AG09319 (cell line): Measurements from ENCODE around the gene AFM.

Source experiments
- DNase-seq: peaks from one replicate; pipeline ENCODE4 v3.0.0-alpha.2; 2010; ENCODE audit warnings: low read depth; ENCODE audit errors: extremely low read depth
- CTCF ChIP-seq: IDR thresholded peaks from 2 replicates; pipeline ENCODE4 v1.5.1; 2011; ENCODE audit warnings: low read depth, mild to moderate bottlenecking, inconsistent platforms, low read length, moderate library complexity

Gene AFM

DNA sequence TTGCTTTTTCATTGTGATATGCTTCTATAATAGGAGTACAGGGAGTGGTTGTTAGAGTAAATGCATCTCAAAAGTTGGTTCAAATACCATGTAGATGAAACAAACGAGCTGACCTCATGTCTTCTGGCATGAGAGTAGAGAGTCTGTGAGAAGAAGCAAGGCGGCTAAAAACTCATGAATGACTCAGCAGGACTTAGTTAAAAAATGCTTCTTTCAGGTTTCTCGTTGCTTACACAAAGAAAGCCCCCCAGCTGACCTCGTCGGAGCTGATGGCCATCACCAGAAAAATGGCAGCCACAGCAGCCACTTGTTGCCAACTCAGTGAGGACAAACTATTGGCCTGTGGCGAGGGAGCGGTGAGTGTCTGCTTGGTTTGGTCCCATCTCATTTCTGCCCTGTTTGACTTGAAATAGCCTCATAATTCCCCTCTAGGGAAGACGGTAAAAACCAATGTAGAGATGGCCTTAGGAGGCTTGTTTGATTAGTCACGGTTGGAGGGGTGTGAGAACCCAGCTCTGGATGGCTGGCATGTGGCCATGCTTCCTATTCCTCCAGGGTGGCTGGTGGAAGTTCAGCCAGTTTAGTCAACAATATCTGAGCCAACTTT, 31.0 kb upstream of the AFM start:
- no peak for TF ChIP-seq CTCF
- peak; percentile 35 for DNase-seq

- DNase-seq: no peak
- no peak for TF ChIP-seq CTCF
These were observed 30.1 kb upstream of the AFM start for GRCh38 chr4:73451404-73451803.

- no peak for DNase-seq
- no peak for TF ChIP-seq CTCF
These were observed 29.4 kb upstream of the AFM start for GRCh38 chr4:73451981-73452747.

DNA sequence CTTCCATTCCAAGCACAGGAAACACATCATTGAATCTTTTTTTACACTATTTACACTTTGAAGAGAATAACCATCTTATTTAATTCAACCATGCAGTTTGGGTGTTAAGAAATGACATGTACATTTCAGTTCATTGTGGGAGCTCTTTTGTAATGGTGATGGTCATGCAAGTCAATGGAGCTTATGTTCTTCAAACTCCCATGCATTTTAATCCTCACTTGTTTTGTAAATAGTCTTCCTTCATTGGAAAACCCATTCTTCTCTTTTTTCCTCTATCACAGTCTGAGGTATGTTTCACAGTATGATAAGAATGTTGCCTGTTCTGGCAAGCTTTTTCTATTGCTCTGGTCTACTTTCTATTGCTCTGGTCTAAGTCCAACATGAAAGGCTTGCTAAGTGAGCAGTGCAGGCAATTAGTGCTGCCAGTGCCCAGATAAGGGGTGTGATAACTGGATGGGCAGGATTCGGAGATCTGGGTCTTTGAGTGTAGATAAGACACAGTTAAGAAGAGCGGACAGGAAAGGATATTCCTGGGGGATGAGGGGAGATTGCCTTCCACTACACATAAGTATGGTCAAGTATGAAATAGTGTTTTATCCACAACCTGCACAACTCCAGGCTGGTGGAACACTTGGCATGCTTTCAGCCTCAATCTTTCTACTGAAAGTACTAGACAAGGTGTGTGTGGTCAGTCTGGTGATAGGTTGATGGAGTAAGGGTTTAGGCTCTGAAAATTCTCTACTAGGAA, 28.4 kb upstream of the AFM start:
- no peak for DNase-seq
- TF ChIP-seq CTCF: no peak

DNA sequence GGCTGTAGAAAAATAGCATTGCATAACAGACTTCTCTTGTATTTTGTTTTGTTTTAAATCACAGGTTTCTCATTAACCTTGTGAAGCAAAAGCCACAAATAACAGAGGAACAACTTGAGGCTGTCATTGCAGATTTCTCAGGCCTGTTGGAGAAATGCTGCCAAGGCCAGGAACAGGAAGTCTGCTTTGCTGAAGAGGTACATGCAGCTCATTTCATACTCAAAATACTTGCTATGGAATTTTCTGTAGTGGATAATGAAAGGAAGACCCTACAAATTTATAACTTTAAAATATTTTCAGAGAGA, 27.9 kb upstream of the AFM start:
- TF ChIP-seq CTCF: no peak
- DNase-seq: no peak

GRCh38 chr4:73454920-73455319, 26.6 kb upstream of the AFM start:
- TF ChIP-seq CTCF: no peak
- DNase-seq: no peak
